ENCODE measurements around the gene DIPK1B.
A peak's percentile ranks its signal among the peaks of the same experiment; 100 is the strongest.

DIPK1B gene

GRCh38 chr9:136695955-136696354 lies 16.4 kb upstream of the DIPK1B start:
- Histone ChIP-seq H3K18ac (ENCODE audit: low read length) (peak overlapping the region; percentile 70), H3K23ac (ENCODE audit: low read depth, low read length, poor library complexity) (peak overlapping the region; percentile 73), H3K4me1 (ENCODE audit: control insufficient read depth in 2 of 2, insufficient read depth in 1 of 2, low read depth in 1 of 2, low read length in 2 of 2) (peaks cover 16 to 22% of the 10 kb centered on the region in 2 donors), H2BK120ac (ENCODE audit: low read depth, low read length) (no peak overlapping the region), H3K14ac (ENCODE audit: low read length) (peak overlapping the region; percentile 63), H2BK12ac (ENCODE audit: low read length) (peak overlapping the region; percentile 46), H3K27me3 (ENCODE audit: control insufficient read depth in 3 of 3, insufficient read depth in 3 of 3, low read depth in 1 of 3, low read length in 3 of 3) (peaks cover 0 to 35% (median 2%) of the 10 kb centered on the region in 3 experiments), H3K9ac (ENCODE audit: low read depth, low read length, poor library complexity) (no peak overlapping the region), H4K8ac (ENCODE audit: low read depth, low read length) (no peak overlapping the region), H3K9me3 (replicated peaks in 1 of 2; ENCODE audit: control insufficient read depth in 2 of 2, insufficient read depth in 1 of 2, low read depth in 1 of 2, low read length in 2 of 2) (no peaks in the 10 kb centered on the region), H3K36me3 (replicated peaks in 1 of 2; ENCODE audit: control insufficient read depth in 2 of 2, insufficient read depth in 2 of 2, low read length in 2 of 2) (no peaks in the 10 kb centered on the region), H2BK15ac (ENCODE audit: low read length) (peak overlapping the region; percentile 81), H2BK5ac (ENCODE audit: low read length) (peak overlapping the region; percentile 82), H3K79me1 (ENCODE audit: low read depth, low read length) (peaks cover 5% of the 10 kb centered on the region), H3K4ac (ENCODE audit: low read length) (peak overlapping the region; percentile 23), H2AK5ac (ENCODE audit: low read depth, low read length) (peak overlapping the region; percentile 81), H3K4me2 (ENCODE audit: insufficient read depth, low read length, poor library complexity, severe bottlenecking) (no peak overlapping the region), H3K27ac (replicated peaks; ENCODE audit: low read length) (no peak overlapping the region), H3K4me3 (ENCODE audit: low read length in 2 of 2) (no peak overlapping the region), H4K91ac (ENCODE audit: low read depth, low read length, poor library complexity) (no peak overlapping the region), H2AFZ (ENCODE audit: low read length) (no peak overlapping the region)
- DNase-seq (ENCODE audit: low spot score): no peak
- no CpG with 5 or more reads among the region's 23 CpGs for WGBS, 2 donors (ENCODE audit: extremely low coverage in 2 of 2, insufficient read length in 2 of 2, insufficient replicate concordance in 1 of 2)

GRCh38 chr9:136696502-136696901 lies 15.9 kb upstream of the DIPK1B start:
- no peak overlapping the region for H3K4ac ChIP-seq (ENCODE audit: low read length)
- H3K27me3 ChIP-seq (ENCODE audit: control insufficient read depth in 3 of 3, insufficient read depth in 3 of 3, low read depth in 1 of 3, low read length in 3 of 3): peaks cover 0 to 34% (median 6%) of the 10 kb centered on the region in 3 experiments
- no peak overlapping the region for H3K23ac ChIP-seq (ENCODE audit: low read depth, low read length, poor library complexity)
- H3K4me1 ChIP-seq (ENCODE audit: control insufficient read depth in 2 of 2, insufficient read depth in 1 of 2, low read depth in 1 of 2, low read length in 2 of 2): peaks cover 13 to 22% of the 10 kb centered on the region in 2 donors
- H3K36me3 ChIP-seq (replicated peaks in 1 of 2; ENCODE audit: control insufficient read depth in 2 of 2, insufficient read depth in 2 of 2, low read length in 2 of 2): no peaks in the 10 kb centered on the region
- H3K9me3 ChIP-seq (replicated peaks in 1 of 2; ENCODE audit: control insufficient read depth in 2 of 2, insufficient read depth in 1 of 2, low read depth in 1 of 2, low read length in 2 of 2): no peaks in the 10 kb centered on the region
- H3K27ac ChIP-seq (replicated peaks; ENCODE audit: low read length): no peak overlapping the region
- no peak overlapping the region for H3K4me3 ChIP-seq (ENCODE audit: low read length in 2 of 2)
- H2BK12ac ChIP-seq (ENCODE audit: low read length): peak overlapping the region; percentile 46
- H3K79me1 ChIP-seq (ENCODE audit: low read depth, low read length): peaks cover 5% of the 10 kb centered on the region
- peak overlapping the region; percentile 82 for H2BK5ac ChIP-seq (ENCODE audit: low read length)
- H3K9ac ChIP-seq (ENCODE audit: low read depth, low read length, poor library complexity): peak overlapping the region; percentile 4
- H3K18ac ChIP-seq (ENCODE audit: low read length): peak overlapping the region; percentile 70
- H4K91ac ChIP-seq (ENCODE audit: low read depth, low read length, poor library complexity): no peak overlapping the region
- no CpG with 5 or more reads among the region's 9 CpGs for WGBS, 2 donors (ENCODE audit: extremely low coverage in 2 of 2, insufficient read length in 2 of 2, insufficient replicate concordance in 1 of 2)
- no peak for DNase-seq (ENCODE audit: low spot score)
- no peak overlapping the region for H4K8ac ChIP-seq (ENCODE audit: low read depth, low read length)
- H2AFZ ChIP-seq (ENCODE audit: low read length): no peak overlapping the region
- H2BK15ac ChIP-seq (ENCODE audit: low read length): peak overlapping the region; percentile 81
- no peak overlapping the region for H2BK120ac ChIP-seq (ENCODE audit: low read depth, low read length)
- H3K14ac ChIP-seq (ENCODE audit: low read length): peak overlapping the region; percentile 94
- no peak overlapping the region for H3K4me2 ChIP-seq (ENCODE audit: insufficient read depth, low read length, poor library complexity, severe bottlenecking)
- H2AK5ac ChIP-seq (ENCODE audit: low read depth, low read length): peak overlapping the region; percentile 81

- DNase-seq (ENCODE audit: low spot score): no peak
- Histone ChIP-seq H3K14ac (ENCODE audit: low read length) (no peak overlapping the region), H2BK15ac (ENCODE audit: low read length) (peak overlapping the region; percentile 23), H3K79me1 (ENCODE audit: low read depth, low read length) (peaks cover 2% of the 10 kb centered on the region), H3K4me3 (ENCODE audit: low read length in 2 of 2) (peak overlapping the region in 1 of 2 donors; percentile 23), H3K36me3 (replicated peaks in 1 of 2; ENCODE audit: control insufficient read depth in 2 of 2, insufficient read depth in 2 of 2, low read length in 2 of 2) (no peaks in the 10 kb centered on the region), H2BK5ac (ENCODE audit: low read length) (no peak overlapping the region), H3K23ac (ENCODE audit: low read depth, low read length, poor library complexity) (peak overlapping the region; percentile 56), H3K18ac (ENCODE audit: low read length) (peak overlapping the region; percentile 81), H3K9ac (ENCODE audit: low read depth, low read length, poor library complexity) (peak overlapping the region; percentile 75), H3K27me3 (ENCODE audit: control insufficient read depth in 3 of 3, insufficient read depth in 3 of 3, low read depth in 1 of 3, low read length in 3 of 3) (peaks cover 0 to 29% (median 9%) of the 10 kb centered on the region in 3 experiments), H4K8ac (ENCODE audit: low read depth, low read length) (no peak overlapping the region), H2AK5ac (ENCODE audit: low read depth, low read length) (peak overlapping the region; percentile 77), H3K4ac (ENCODE audit: low read length) (no peak overlapping the region), H3K27ac (replicated peaks; ENCODE audit: low read length) (no peak overlapping the region), H2BK120ac (ENCODE audit: low read depth, low read length) (no peak overlapping the region), H3K9me3 (replicated peaks in 1 of 2; ENCODE audit: control insufficient read depth in 2 of 2, insufficient read depth in 1 of 2, low read depth in 1 of 2, low read length in 2 of 2) (no peaks in the 10 kb centered on the region), H4K91ac (ENCODE audit: low read depth, low read length, poor library complexity) (no peak overlapping the region), H3K4me2 (ENCODE audit: insufficient read depth, low read length, poor library complexity, severe bottlenecking) (no peak overlapping the region), H3K4me1 (ENCODE audit: control insufficient read depth in 2 of 2, insufficient read depth in 1 of 2, low read depth in 1 of 2, low read length in 2 of 2) (peaks cover 9 to 18% of the 10 kb centered on the region in 2 donors), H2BK12ac (ENCODE audit: low read length) (peak overlapping the region; percentile 76), H2AFZ (ENCODE audit: low read length) (no peak overlapping the region)
- no CpG with 5 or more reads among the region's 23 CpGs for WGBS, 2 donors (ENCODE audit: extremely low coverage in 2 of 2, insufficient read length in 2 of 2, insufficient replicate concordance in 1 of 2)
These were observed 15.1 kb upstream of the DIPK1B start for GRCh38 chr9:136697146-136697820.

GRCh38 chr9:136697821-136698526 lies 14.4 kb upstream of the DIPK1B start:
- peaks cover 9 to 18% of the 10 kb centered on the region in 2 donors for H3K4me1 ChIP-seq (ENCODE audit: control insufficient read depth in 2 of 2, insufficient read depth in 1 of 2, low read depth in 1 of 2, low read length in 2 of 2)
- H3K18ac ChIP-seq (ENCODE audit: low read length): no peak overlapping the region
- H3K9ac ChIP-seq (ENCODE audit: low read depth, low read length, poor library complexity): no peak overlapping the region
- H3K4me3 ChIP-seq (ENCODE audit: low read length in 2 of 2): no peak overlapping the region
- no peak overlapping the region for H2BK120ac ChIP-seq (ENCODE audit: low read depth, low read length)
- no peak overlapping the region for H2BK5ac ChIP-seq (ENCODE audit: low read length)
- whole genome bisulfite sequencing, 2 donors (ENCODE audit: extremely low coverage in 2 of 2, insufficient read length in 2 of 2, insufficient replicate concordance in 1 of 2): no CpG with 5 or more reads among the region's 20 CpGs
- no peak overlapping the region for H2AK5ac ChIP-seq (ENCODE audit: low read depth, low read length)
- DNase-seq (ENCODE audit: low spot score): no peak
- H2BK15ac ChIP-seq (ENCODE audit: low read length): no peak overlapping the region
- no peak overlapping the region for H2BK12ac ChIP-seq (ENCODE audit: low read length)
- no peak overlapping the region for H3K4ac ChIP-seq (ENCODE audit: low read length)
- H3K27ac ChIP-seq (replicated peaks; ENCODE audit: low read length): no peak overlapping the region
- H3K4me2 ChIP-seq (ENCODE audit: insufficient read depth, low read length, poor library complexity, severe bottlenecking): no peak overlapping the region
- no peak overlapping the region for H2AFZ ChIP-seq (ENCODE audit: low read length)
- no peak overlapping the region for H4K8ac ChIP-seq (ENCODE audit: low read depth, low read length)
- no peaks in the 10 kb centered on the region for H3K36me3 ChIP-seq (replicated peaks in 1 of 2; ENCODE audit: control insufficient read depth in 2 of 2, insufficient read depth in 2 of 2, low read length in 2 of 2)
- peaks cover 0 to 23% (median 9%) of the 10 kb centered on the region in 3 experiments for H3K27me3 ChIP-seq (ENCODE audit: control insufficient read depth in 3 of 3, insufficient read depth in 3 of 3, low read depth in 1 of 3, low read length in 3 of 3)
- no peak overlapping the region for H3K14ac ChIP-seq (ENCODE audit: low read length)
- no peak overlapping the region for H4K91ac ChIP-seq (ENCODE audit: low read depth, low read length, poor library complexity)
- no peaks in the 10 kb centered on the region for H3K9me3 ChIP-seq (replicated peaks in 1 of 2; ENCODE audit: control insufficient read depth in 2 of 2, insufficient read depth in 1 of 2, low read depth in 1 of 2, low read length in 2 of 2)
- no peak overlapping the region for H3K23ac ChIP-seq (ENCODE audit: low read depth, low read length, poor library complexity)
- H3K79me1 ChIP-seq (ENCODE audit: low read depth, low read length): peaks cover 2% of the 10 kb centered on the region
